ENCODE measurements around the gene VTN.

VTN gene

GRCh38 chr17:28395426-28395825, 25.3 kb upstream of the VTN start:
- no peak for DNase-seq

- no peak for DNase-seq
Observed at GRCh38 chr17:28394337-28395116, 24.4 kb upstream of the VTN start.

GRCh38 chr17:28392491-28392890, 22.4 kb upstream of the VTN start:
- no peak for DNase-seq

- DNase-seq: no peak
Observed at GRCh38 chr17:28391401-28391800, 21.3 kb upstream of the VTN start.

- DNase-seq: no peak
Observed at GRCh38 chr17:28390984-28391383, 20.9 kb upstream of the VTN start.

GRCh38 chr17:28390563-28390962, 20.5 kb upstream of the VTN start:
- no peak for DNase-seq

- no peak for DNase-seq
Observed at GRCh38 chr17:28390141-28390540, 20.0 kb upstream of the VTN start.

GRCh38 chr17:28388106-28388505, 18.0 kb upstream of the VTN start:
- no peak for DNase-seq

- no peak for DNase-seq
Observed at GRCh38 chr17:28386391-28386790, 16.3 kb upstream of the VTN start.

- no peak for DNase-seq
Observed at GRCh38 chr17:28385406-28385805, 15.3 kb upstream of the VTN start.

- no peak for DNase-seq
Observed at GRCh38 chr17:28385037-28385400, 14.9 kb upstream of the VTN start.

GRCh38 chr17:28384281-28385036, 14.4 kb upstream of the VTN start:
- DNase-seq: peak; percentile 67

- DNase-seq: no peak
Observed at GRCh38 chr17:28381141-28381825, 11.2 kb upstream of the VTN start.

GRCh38 chr17:28379814-28380801, 10.0 kb upstream of the VTN start:
- DNase-seq: no peak

GRCh38 chr17:28372945-28373274, 2.8 kb upstream of the VTN start:
- no peak for DNase-seq

GRCh38 chr17:28372203-28372944, 2.3 kb upstream of the VTN start:
- DNase-seq: peak; percentile 22

GRCh38 chr17:28371245-28372202, 1.4 kb upstream of the VTN start, which contains the start of gene SARM1:
Gene SARM1 (plus strand): TSS chr17:28371694. CDS start chr17:28372033, 339 bp downstream.
- peak; percentile 94 for DNase-seq

GRCh38 chr17:28370744-28371103, 617 bp upstream of the VTN start:
- no peak for DNase-seq

GRCh38 chr17:28369684-28370034, 448 bp downstream of the VTN start:
- no peak for DNase-seq

- no peak for DNase-seq
Observed at GRCh38 chr17:28368915-28369683, 1.0 kb downstream of the VTN start.

Measured in NCI-H1105 treated with DMSO at 0.1 percent for 48 hours (cell line).